Esophagus muscularis mucosa (tissue), 3 donors: ENCODE measurements around the gene EPHB2.

Source experiments
- CTCF ChIP-seq, 3 experiments: fragments of 200-600 bp in 2 of 3; fragments of 450-650 bp in 1 of 3; sonication (generic) in 2 of 3; IDR thresholded peaks; one replicate each; pipeline ENCODE4 v1.5.1; 2017 to 2019; ENCODE audit warnings: antibody characterized with exemption in 3 of 3, mild to moderate bottlenecking in 2 of 3, moderate library complexity in 1 of 3
- EP300 ChIP-seq: sonication (generic); formaldehyde crosslinking; IDR thresholded peaks from one replicate; pipeline ENCODE4 v1.6.1; 2017; ENCODE audit warnings: antibody characterized with exemption

DNA sequence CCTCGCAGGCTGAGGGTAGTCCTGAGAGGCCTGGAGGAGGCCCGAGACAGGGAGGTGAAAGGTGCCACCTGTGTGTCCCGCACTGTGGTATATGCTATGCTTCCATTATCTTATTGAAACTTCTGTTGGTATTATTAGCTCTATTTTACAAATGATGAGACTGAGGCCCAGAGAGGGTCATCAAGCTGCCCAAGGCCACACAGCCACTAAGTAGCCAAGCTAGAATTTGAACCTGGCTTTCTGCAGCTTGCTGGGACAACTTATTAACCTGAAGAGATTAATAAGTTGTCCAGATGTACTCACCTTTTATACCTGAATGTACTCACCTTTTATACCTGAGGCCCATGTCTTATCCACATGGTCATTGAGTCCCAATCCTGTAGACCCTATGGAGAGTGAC lies 83.0 kb downstream of the EPHB2 start:
- TF ChIP-seq EP300 (no peak), CTCF (IDR thresholded peaks at IDR 0.05) (no peak)
